Measurements from ENCODE around the gene SLC35F3.

- no peak for TF ChIP-seq CTCF (IDR thresholded peaks at IDR 0.05; ENCODE audit: low read depth, low read length)
- TF ChIP-seq POLR2A (IDR thresholded peaks at IDR 0.05; ENCODE audit: extremely low read depth, insufficient read length), result no peak
- TF ChIP-seq MAX (IDR thresholded peaks at IDR 0.05; ENCODE audit: low read depth, low read length), result no peak
- no peak for TF ChIP-seq MYC (IDR thresholded peaks at IDR 0.05; ENCODE audit: low read depth, low read length)
These were observed 3.6 kb downstream of the SLC35F3 start for GRCh38 chr1:233908092-233908491.

Data from NB4 (cell line).